Common myeloid progenitor, CD34-positive (primary cell): ENCODE data around the gene ZG16B.

Experiments used
- CTCF ChIA-PET: fragments of 350-600 bp; sonication (Branson Sonifier 250); formaldehyde crosslinking; loops from one replicate; lab custom pipeline; 2021; ENCODE audit warnings: antibody characterized with exemption; lab: Charles Lee
- POLR2A ChIA-PET: fragments of 350-600 bp; sonication (Branson Sonifier 250); formaldehyde crosslinking; loops from one replicate; lab custom pipeline; 2021; ENCODE audit warnings: antibody characterized with exemption; lab: Charles Lee
- DNase-seq, 3 donors: peaks; one replicate each; pipeline versions ENCODE4 v3.0.0 to v3.0.0-alpha.2; 2013
- H3K27ac ChIP-seq, 2 experiments: 1 replicate in 1 of 2; 2 replicates in 1 of 2; pipeline ENCODE4 v1.7.0; 2013; ENCODE audit warnings: inconsistent platforms in 2 of 2, low read length in 2 of 2, mild to moderate bottlenecking in 2 of 2, low read depth in 1 of 2, moderate library complexity in 1 of 2; ENCODE audit not compliant: severe bottlenecking in 2 of 2, insufficient read depth in 1 of 2, poor library complexity in 1 of 2
- H3K27me3 ChIP-seq, 5 experiments: replicated peaks in 2 of 5; 1 replicate in 3 of 5; 2 replicates in 2 of 5; pipeline versions ENCODE4 v1.6.1 to v1.7.0; 2013; ENCODE audit warnings: low read length in 4 of 5, mild to moderate bottlenecking in 2 of 5, moderate library complexity in 2 of 5, inconsistent platforms in 1 of 5; ENCODE audit not compliant: insufficient read depth in 5 of 5, control insufficient read depth in 4 of 5
- H3K36me3 ChIP-seq, 4 experiments: 1 replicate in 2 of 4; 2 replicates in 2 of 4; pipeline versions ENCODE4 v1.6.1 to v1.7.0; 2013; ENCODE audit warnings: low read length in 3 of 4, control low read depth in 1 of 4, mild to moderate bottlenecking in 1 of 4; ENCODE audit not compliant: control insufficient read depth in 4 of 4, insufficient read depth in 4 of 4
- H3K4me1 ChIP-seq, 4 experiments: 1 replicate in 3 of 4; 2 replicates in 1 of 4; pipeline versions ENCODE4 v1.6.1 to v1.7.1; 2013; ENCODE audit warnings: low read length in 3 of 4, mild to moderate bottlenecking in 3 of 4, control low read depth in 1 of 4, inconsistent platforms in 1 of 4, moderate library complexity in 1 of 4; ENCODE audit not compliant: control insufficient read depth in 4 of 4, insufficient read depth in 4 of 4; ENCODE audit errors: control extremely low read depth in 1 of 4
- H3K4me3 ChIP-seq, 7 experiments: 1 replicate in 4 of 7; 2 replicates in 3 of 7; pipeline versions ENCODE4 v1.5.1 to v1.7.0; 2013; ENCODE audit warnings: mild to moderate bottlenecking in 7 of 7, low read length in 6 of 7, moderate library complexity in 6 of 7, inconsistent platforms in 2 of 7, low read depth in 2 of 7, control low read depth in 1 of 7; ENCODE audit not compliant: insufficient read depth in 4 of 7, control insufficient read depth in 1 of 7; ENCODE audit errors: extremely low read depth in 1 of 7
- H3K9me3 ChIP-seq, 5 experiments: 1 replicate in 4 of 5; 2 replicates in 1 of 5; pipeline versions ENCODE4 v1.6.1 to v1.7.1; 2013; ENCODE audit warnings: low read length in 4 of 5, mild to moderate bottlenecking in 2 of 5, inconsistent platforms in 1 of 5, low read depth in 1 of 5, moderate library complexity in 1 of 5; ENCODE audit not compliant: control insufficient read depth in 4 of 5, insufficient read depth in 2 of 5; ENCODE audit errors: control extremely low read depth in 1 of 5
- WGBS: methylation state at CpG from one replicate; pipeline ENCODE4 v1.1.5; 2013; ENCODE audit not compliant: insufficient coverage; 5-methylcytosine and 5-hydroxymethylcytosine counted together

ZG16B gene

GRCh38 chr16:2853531-2854073 is 23.5 kb downstream of the ZG16B start:
- H3K4me1 ChIP-seq, result peaks cover 0 to 16% (median 12%) of the 10 kb centered on the region in 4 experiments
- CTCF ChIA-PET, result interaction anchor here (1.2 to 2.7 kb wide), 7 partner anchors 9 to 73 kb away, joined by 6 to 21 read pairs (median 8); no protein-coding TSS in a partner anchor
- WGBS, result 88% methylated on average over 15 of the region's 18 CpGs
- no peak overlapping the region for H3K4me3 ChIP-seq
- POLR2A ChIA-PET, result no interaction called here
- no peak for DNase-seq
- no peak overlapping the region for H3K27ac ChIP-seq
- H3K27me3 ChIP-seq, result peaks cover 0 to 61% (median 11%) of the 10 kb centered on the region in 5 experiments
- H3K9me3 ChIP-seq, result peaks cover 0 to 8% (median 5%) of the 10 kb centered on the region in 5 experiments
- H3K36me3 ChIP-seq, result no peaks in the 10 kb centered on the region

GRCh38 chr16:2854700-2855309 is 24.7 kb downstream of the ZG16B start:
- Histone ChIP-seq H3K36me3 (no peaks in the 10 kb centered on the region), H3K27me3 (peaks cover 0 to 61% (median 16%) of the 10 kb centered on the region in 5 experiments), H3K9me3 (peaks cover 0 to 8% (median 5%) of the 10 kb centered on the region in 5 experiments), H3K4me1 (peaks cover 0 to 20% (median 12%) of the 10 kb centered on the region in 4 experiments), H3K27ac (no peak overlapping the region), H3K4me3 (no peak overlapping the region)
- WGBS, result 75% methylated on average over 3 of the region's 5 CpGs
- POLR2A ChIA-PET, result interaction anchor here (0.7 kb wide), 1 partner anchor 13 kb away, joined by 4 read pairs; no protein-coding TSS in a partner anchor
- no peak for DNase-seq
- CTCF ChIA-PET, result interaction anchor here (0.6 to 2.7 kb wide), 8 partner anchors 7 to 1045 kb away, joined by 3 to 21 read pairs (median 8); no protein-coding TSS in a partner anchor

DNA sequence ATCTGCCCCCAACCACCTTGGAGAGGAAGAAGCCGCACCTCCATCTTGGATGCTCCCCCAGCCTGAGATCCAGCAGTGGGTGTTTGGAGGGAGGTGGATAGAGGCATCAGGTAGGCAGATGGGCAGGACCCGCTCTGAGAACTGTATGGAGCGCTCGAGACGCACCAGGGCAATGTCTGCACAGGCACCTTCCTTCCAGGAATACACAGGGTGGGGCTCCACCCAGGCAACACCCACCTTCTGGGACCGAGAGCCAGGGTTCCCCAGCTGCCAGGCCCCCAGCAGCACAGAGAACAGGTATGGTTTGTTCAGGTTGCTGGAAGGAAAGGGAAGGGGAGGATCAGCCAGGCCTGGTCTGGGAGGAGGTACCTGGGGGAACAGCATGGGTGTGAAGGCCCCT is 25.4 kb downstream of the ZG16B start:
- Histone ChIP-seq H3K4me3 (no peak overlapping the region), H3K27ac (no peak overlapping the region), H3K27me3 (peaks cover 0 to 61% (median 17%) of the 10 kb centered on the region in 5 experiments), H3K4me1 (peaks cover 0 to 20% (median 12%) of the 10 kb centered on the region in 4 experiments), H3K9me3 (peaks cover 0 to 8% (median 5%) of the 10 kb centered on the region in 5 experiments), H3K36me3 (no peaks in the 10 kb centered on the region)
- DNase-seq, result no peak
- ChIA-PET POLR2A (interaction anchor here (0.7 kb wide), 1 partner anchor 12 kb away, joined by 4 read pairs; no protein-coding TSS in a partner anchor), CTCF (interaction anchor here (1.1 to 1.6 kb wide), 3 partner anchors 10 to 13 kb away, joined by 3 to 9 read pairs (median 6); no protein-coding TSS in a partner anchor)
- WGBS, result no CpG with 5 or more reads among the region's 6 CpGs

GRCh38 chr16:2856061-2856670 is 26.1 kb downstream of the ZG16B start:
- peak in 2 of 3 donors; percentile 23 to 25 for DNase-seq
- Histone ChIP-seq H3K36me3 (no peaks in the 10 kb centered on the region), H3K27ac (no peak overlapping the region), H3K4me3 (no peak overlapping the region), H3K27me3 (peaks cover 0 to 64% (median 17%) of the 10 kb centered on the region in 5 experiments), H3K4me1 (peaks cover 0 to 20% (median 12%) of the 10 kb centered on the region in 4 experiments), H3K9me3 (peaks cover 0 to 12% (median 5%) of the 10 kb centered on the region in 5 experiments)
- ChIA-PET POLR2A (no interaction called here), CTCF (interaction anchor here (1.0 to 1.6 kb wide), 4 partner anchors 10 to 48 kb away, joined by 3 to 9 read pairs (median 4); no protein-coding TSS in a partner anchor)
- 92% methylated on average over 14 of the region's 14 CpGs for whole genome bisulfite sequencing

DNA sequence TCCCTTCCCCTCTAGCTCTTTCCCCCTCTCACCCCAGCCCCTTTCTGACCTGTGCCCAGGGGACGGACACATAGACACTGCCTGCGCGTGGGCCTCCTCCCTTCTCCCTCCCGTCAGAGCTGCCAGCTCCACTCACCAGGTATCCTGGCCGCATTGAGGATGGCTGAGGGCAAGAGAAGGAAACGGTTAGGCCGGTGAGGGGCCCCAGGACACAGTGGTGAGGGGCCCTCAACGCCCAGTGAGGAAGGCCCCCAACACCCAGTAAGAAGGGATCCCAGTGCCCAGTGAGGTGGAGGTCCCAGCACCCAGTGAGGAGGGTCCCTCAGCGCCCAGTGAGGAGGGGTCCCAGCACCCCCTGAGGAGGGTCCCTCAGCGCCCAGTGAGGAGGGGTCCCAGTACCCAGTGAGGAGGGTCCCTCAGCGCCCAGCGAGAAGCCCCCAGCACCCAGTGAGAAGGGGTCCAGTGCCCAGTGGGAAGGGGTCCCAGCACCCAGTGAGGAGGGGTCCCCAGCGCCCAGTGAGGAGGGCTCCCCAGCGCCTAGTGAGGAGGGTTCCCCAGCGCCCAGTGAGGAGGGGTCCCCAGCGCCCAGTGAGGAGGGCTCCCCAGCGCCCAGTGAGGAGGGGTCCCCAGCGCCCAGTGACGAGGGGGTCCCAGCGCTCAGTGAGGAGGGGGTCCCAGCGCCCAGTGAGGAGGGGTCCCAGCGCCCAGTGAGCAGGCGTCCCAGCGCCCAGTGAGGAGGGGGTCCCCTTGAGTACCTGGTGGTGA is 26.8 kb downstream of the ZG16B start:
- H3K4me1 ChIP-seq, result peaks cover 0 to 20% (median 12%) of the 10 kb centered on the region in 4 experiments
- H3K27ac ChIP-seq, result no peak overlapping the region
- H3K4me3 ChIP-seq, result no peak overlapping the region
- no peaks in the 10 kb centered on the region for H3K36me3 ChIP-seq
- ChIA-PET POLR2A (no interaction called here), CTCF (interaction anchor here (1.0 to 1.6 kb wide), 4 partner anchors 11 to 49 kb away, joined by 3 to 9 read pairs (median 4); no protein-coding TSS in a partner anchor)
- H3K27me3 ChIP-seq, result peaks cover 0 to 60% (median 14%) of the 10 kb centered on the region in 5 experiments
- WGBS, result 84% methylated on average over 13 of the region's 24 CpGs
- H3K9me3 ChIP-seq, result peaks cover 0 to 12% (median 5%) of the 10 kb centered on the region in 5 experiments
- DNase-seq, result no peak

DNA sequence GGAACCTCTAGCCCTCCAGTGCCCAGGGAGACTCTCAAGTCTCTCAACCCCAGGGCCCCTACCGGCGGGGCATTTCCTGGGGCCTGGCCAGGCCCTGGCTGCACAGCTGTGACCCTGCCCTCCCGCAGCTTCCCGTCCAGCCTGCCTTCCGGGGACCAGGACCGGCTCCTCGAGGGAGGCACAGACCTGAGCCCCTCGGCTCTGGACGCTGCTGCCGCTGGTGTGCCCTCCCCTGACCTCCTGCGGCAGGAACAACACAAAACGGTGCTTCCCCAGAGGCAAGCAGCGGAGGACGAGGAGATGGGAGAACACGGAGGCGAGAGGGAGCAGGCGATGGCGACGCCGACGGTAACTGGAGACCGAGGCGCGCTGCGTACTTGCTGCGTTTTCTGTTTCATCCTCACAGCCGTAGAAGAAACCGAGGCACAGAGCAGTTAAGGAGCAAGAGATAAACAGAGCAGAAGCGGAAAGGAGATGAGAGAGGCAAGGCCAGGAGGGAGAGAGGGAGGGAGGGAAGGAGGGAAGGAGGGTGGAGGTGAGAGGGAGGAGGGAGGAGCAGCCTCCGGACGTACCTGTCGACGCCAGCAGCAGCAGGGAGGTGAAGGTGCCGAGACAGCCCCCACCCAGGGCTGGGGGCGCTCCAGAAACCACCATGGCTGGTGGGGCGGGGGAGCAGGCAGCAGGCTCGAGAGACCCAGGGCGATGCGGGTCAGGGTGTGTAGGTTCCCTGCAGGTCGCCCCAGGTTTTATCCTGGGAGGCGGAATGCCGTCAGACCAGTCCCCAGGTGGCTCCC is 27.5 kb downstream of the ZG16B start, which contains the start of gene PRSS22:
Gene PRSS22 (minus strand): TSS at position 720 of the 794 bp plus-strand sequence. CDS start 66 bp downstream, at position 654.
- no peak for DNase-seq
- ChIA-PET CTCF (interaction anchor here (1.1 to 1.3 kb wide), 3 partner anchors 19 to 62 kb away, joined by 3 to 4 read pairs (median 3); no protein-coding TSS in a partner anchor), POLR2A (no interaction called here)
- H3K27ac ChIP-seq, result no peak within 1 kb of the TSS
- H3K36me3 ChIP-seq, result no peaks in the 10 kb centered on the region
- H3K9me3 ChIP-seq, result peaks cover 0 to 12% (median 5%) of the 10 kb centered on the region in 5 experiments
- H3K27me3 ChIP-seq, result peaks cover 0 to 53% (median 9%) of the 10 kb centered on the region in 5 experiments
- 5% methylated on average over 41 of the region's 42 CpGs for WGBS
- peaks cover 0 to 17% (median 12%) of the 10 kb centered on the region in 4 experiments for H3K4me1 ChIP-seq
- H3K4me3 ChIP-seq, result peak within 1 kb of the TSS in 3 of 7 experiments; percentile 40 to 60 (median 58)
